ENCODE data around the gene PHRF1.

PHRF1 gene

GRCh38 chr11:575996-576768 is at the start of gene PHRF1:
TSS of gene PHRF1 (plus strand) at chr11:576470. CDS start at chr11:581513, 5,043 bp downstream.
- peak; percentile 88 to 95 for DNase-seq (ENCODE audit: low read depth in 2 of 2)

GRCh38 chr11:528166-528814 is 48.0 kb upstream of the PHRF1 start:
- DNase-seq (ENCODE audit: low read depth in 2 of 2), result no peak

GRCh38 chr11:528815-529727 is 47.2 kb upstream of the PHRF1 start:
- DNase-seq (ENCODE audit: low read depth in 2 of 2), result no peak

- DNase-seq (ENCODE audit: low read depth in 2 of 2), result no peak
These were observed 46.4 kb upstream of the PHRF1 start for GRCh38 chr11:529728-530411.

- no peak for DNase-seq (ENCODE audit: low read depth in 2 of 2)
These were observed 45.1 kb upstream of the PHRF1 start for GRCh38 chr11:530960-531831.

- DNase-seq (ENCODE audit: low read depth in 2 of 2), result no peak
These were observed 44.2 kb upstream of the PHRF1 start for GRCh38 chr11:531919-532526.

GRCh38 chr11:532527-532985 is 43.7 kb upstream of the PHRF1 start:
- DNase-seq (ENCODE audit: low read depth in 2 of 2), result no peak

GRCh38 chr11:532986-533585 is 43.2 kb upstream of the PHRF1 start:
- DNase-seq (ENCODE audit: low read depth in 2 of 2), result no peak

- no peak for DNase-seq (ENCODE audit: low read depth in 2 of 2)
These were observed 42.5 kb upstream of the PHRF1 start for GRCh38 chr11:533586-534395.

- DNase-seq (ENCODE audit: low read depth in 2 of 2), result no peak
These were observed 41.7 kb upstream of the PHRF1 start for GRCh38 chr11:534396-535209.

GRCh38 chr11:535210-535518 is 41.1 kb upstream of the PHRF1 start:
- no peak for DNase-seq (ENCODE audit: low read depth in 2 of 2)

- peak; percentile 93 to 95 for DNase-seq (ENCODE audit: low read depth in 2 of 2)
These were observed 40.5 kb upstream of the PHRF1 start, which contains the start of gene HRAS for GRCh38 chr11:535519-536454. TSS of gene HRAS (minus strand) at chr11:535576.

- DNase-seq (ENCODE audit: low read depth in 2 of 2), result peak; percentile 77 to 87
These were observed 39.2 kb upstream of the PHRF1 start, which contains the start of gene LRRC56 for GRCh38 chr11:536841-537621. TSS of gene LRRC56 (plus strand) at chr11:537527. CDS start at chr11:540685, 3,158 bp downstream.

- no peak for DNase-seq (ENCODE audit: low read depth in 2 of 2)
These were observed 38.4 kb upstream of the PHRF1 start for GRCh38 chr11:537622-538430.

- DNase-seq (ENCODE audit: low read depth in 2 of 2), result no peak
These were observed 37.7 kb upstream of the PHRF1 start for GRCh38 chr11:538431-539051.
